ENCODE measurements around the gene CCDC33. TPM values are rescaled to one million over a fixed set of nuclear protein-coding genes. Genes with fewer than 3 reads are reported as not detected.

Gene CCDC33
- total RNA-seq, 4 donors from 2014 or later: not detected

DNA sequence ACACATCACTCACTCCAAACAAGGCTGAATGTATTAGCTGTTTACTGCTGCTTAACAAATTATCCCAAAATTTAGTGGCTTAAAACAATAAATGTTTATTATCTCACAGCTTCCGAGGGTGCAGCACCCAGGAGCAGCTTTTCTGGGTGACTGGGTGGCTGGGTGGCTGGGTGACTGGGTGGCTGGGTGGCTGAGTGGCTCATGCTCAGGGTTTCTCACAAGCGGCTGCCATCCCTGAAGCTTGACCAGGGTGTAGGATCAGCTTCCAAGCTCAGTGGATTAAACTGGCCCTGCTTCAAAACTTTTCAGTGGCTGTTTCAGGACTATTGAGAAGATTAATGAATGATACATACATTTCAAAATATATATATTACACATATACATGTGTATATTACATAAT, 133.6 kb downstream of the CCDC33 start:
- ATAC-seq (ENCODE audit: low FRiP score) (no peak), DNase-seq (ENCODE audit: low spot score) (no peak)
- TF ChIP-seq, protein P1, sequence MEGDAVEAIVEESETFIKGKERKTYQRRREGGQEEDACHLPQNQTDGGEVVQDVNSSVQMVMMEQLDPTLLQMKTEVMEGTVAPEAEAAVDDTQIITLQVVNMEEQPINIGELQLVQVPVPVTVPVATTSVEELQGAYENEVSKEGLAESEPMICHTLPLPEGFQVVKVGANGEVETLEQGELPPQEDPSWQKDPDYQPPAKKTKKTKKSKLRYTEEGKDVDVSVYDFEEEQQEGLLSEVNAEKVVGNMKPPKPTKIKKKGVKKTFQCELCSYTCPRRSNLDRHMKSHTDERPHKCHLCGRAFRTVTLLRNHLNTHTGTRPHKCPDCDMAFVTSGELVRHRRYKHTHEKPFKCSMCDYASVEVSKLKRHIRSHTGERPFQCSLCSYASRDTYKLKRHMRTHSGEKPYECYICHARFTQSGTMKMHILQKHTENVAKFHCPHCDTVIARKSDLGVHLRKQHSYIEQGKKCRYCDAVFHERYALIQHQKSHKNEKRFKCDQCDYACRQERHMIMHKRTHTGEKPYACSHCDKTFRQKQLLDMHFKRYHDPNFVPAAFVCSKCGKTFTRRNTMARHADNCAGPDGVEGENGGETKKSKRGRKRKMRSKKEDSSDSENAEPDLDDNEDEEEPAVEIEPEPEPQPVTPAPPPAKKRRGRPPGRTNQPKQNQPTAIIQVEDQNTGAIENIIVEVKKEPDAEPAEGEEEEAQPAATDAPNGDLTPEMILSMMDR (IDR thresholded peaks at IDR 0.05): no peak

DNA sequence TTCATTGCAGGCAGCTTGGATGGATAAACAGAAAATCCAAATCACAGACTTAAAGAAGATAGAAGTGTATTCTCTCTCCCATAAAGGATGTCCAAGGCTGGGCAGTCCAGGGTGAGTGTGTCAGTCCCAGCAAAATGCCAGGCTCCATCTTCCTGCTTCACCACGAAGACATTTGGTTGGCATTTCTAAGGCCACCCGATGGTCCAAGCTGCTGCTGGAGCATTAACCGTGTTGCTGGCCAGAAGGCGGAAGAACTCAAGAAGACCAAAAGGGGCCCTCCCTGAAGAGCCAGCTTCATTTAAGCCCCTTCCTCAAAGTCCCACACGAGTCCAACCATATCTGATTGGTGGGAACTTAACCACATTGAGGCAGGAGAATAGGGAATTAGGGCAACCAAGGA, 134.3 kb downstream of the CCDC33 start:
- ATAC-seq (ENCODE audit: low FRiP score) (no peak), DNase-seq (ENCODE audit: low spot score) (no peak)
- TF ChIP-seq, protein P1 (IDR thresholded peaks at IDR 0.05): no peak

DNA sequence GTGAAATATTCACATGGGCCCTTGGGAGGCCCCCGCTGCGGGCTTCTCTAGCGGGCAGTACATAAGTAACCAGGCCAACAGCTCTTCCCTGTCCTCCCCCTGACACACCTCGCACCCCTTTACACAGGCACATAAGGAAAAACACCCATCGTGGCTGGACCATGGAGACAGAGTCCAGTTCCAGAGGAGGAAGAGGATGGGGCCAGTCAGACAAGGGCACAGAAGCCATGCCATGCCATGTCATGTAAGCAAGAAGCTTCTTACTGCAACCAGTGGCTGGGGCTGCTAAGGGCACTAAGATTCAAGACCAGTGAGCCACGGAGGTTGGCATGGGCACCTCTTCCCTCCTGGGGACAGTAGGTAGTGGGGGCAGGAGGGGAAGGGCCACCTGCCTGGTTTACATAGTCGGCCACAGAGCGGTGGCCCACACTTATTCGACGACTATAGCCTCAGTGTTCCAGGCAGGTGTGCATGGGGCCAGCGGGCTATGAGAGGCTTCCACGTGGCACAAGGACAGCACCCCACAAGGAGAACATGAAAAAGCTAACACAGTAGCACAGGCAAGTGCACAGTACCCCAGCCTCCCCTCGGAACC, 137.0 kb downstream of the CCDC33 start:
- no peak for DNase-seq (ENCODE audit: low spot score)
- no peak for ATAC-seq (ENCODE audit: low FRiP score)
- TF ChIP-seq, protein P1 (IDR thresholded peaks at IDR 0.05): no peak

DNA sequence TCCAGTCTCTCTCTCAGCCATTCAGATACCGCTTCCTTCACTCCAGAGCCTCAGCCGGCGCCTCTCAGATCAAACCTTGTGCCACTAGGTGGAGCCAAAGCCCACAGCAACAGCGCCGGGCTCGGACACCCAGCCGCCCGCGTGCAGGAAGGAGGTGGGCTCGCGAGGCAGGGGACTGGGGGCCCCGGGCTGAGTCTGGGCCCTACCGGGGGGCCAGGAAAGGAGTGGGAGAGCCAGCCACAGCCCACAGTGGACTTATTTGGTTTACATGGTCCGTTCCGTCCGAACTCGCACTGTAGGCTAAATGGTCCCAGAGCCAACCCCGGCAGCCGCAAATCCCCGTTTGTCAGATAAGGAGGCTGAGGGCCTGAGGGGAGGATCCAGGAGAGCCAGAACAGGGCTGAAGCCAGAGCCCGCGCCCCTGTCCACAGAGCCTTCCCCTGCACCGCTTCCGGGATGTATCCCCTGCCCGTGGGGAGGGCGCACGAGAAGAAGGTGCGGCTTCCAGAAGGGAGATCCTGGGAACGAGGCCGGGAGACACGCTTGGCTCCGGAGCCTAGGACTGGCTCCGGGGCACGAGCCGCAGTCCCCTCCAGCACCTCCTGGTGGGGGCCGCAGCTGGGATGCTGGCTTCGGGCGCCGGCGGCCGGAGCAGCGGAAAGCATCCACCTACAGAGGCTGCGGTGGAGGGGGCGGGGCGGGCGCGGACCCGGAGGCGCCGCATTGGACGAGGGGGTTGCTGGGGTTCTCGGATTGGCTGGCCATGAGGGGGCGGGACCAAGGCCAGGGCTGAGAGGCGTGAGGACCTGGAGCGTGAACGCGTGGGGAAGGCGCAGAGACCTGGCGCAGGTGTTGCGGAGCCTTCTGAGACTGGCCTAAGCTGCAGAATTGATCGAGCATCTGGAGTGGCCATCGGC, 137.9 kb downstream of the CCDC33 start:
- TF ChIP-seq, protein P1 (IDR thresholded peaks at IDR 0.05): no peak
- peak; percentile 93 for ATAC-seq (ENCODE audit: low FRiP score)
- DNase-seq (ENCODE audit: low spot score): peak; percentile 85

DNA sequence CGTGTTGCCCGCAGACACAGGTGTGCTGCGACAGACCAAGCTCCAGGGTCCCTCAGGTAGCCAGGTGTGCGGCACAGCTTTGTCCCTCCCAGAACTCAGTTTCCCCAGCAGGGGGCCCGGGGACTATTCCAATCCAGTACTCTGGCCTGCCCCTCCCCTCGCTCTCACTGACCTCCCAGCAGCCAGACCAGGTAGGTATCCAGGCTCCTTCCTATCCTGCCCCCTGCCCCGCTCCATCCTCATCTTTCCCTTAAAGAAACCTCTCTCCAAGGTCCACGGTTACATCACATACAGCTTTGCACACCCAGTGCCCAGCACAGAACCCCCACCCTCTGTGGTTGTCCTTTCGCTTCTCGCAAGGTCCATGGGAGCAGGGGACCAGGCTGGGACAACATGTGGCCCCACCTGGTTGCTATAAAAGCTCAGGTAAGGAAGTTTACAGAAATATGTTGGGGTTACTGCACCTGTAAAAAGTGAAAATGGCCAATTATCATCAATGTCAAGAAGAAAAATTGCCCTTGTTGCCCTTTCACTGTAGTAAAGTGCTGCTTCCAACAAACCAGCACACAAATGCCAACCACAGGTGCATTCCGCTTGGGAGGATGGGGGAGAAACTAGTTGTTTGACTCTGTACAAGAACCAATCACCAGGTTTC, 138.6 kb downstream of the CCDC33 start:
- no peak for ATAC-seq (ENCODE audit: low FRiP score)
- TF ChIP-seq, protein P1 (IDR thresholded peaks at IDR 0.05): no peak

DNA sequence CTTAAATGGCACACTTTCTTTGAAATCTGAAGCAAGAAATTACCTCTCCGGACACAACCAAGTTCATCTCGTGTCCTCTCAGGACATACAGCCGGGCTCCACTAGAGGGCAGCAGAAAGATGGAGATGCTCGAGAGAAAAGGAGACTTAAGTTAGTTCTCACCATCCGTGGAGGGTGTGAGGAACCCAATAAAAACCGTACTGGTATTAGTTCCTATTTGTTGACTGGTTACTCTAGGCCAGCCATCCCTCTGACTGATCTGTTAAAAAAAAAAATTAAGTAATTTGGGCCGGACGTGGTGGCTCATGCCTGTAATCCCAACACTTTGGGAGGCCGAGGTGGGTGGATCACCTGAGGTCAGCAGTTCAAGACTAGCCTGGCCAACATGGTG, 139.2 kb downstream of the CCDC33 start:
- TF ChIP-seq, protein P1 (IDR thresholded peaks at IDR 0.05): peak in 1 of 3 donors; percentile 58
- peak; percentile 91 for DNase-seq (ENCODE audit: low spot score)
- no peak for ATAC-seq (ENCODE audit: low FRiP score)

More for the DNA sequence above, 138.6 kb downstream of the CCDC33 start:
- no peak for DNase-seq (ENCODE audit: low spot score)
